ENCODE results near the gene MIR17HG.
"Not testable (repeated sequence)": the region's sequence is repeated elsewhere in the genome, so short reads cannot be mapped to it uniquely, and the experiment has no call there.

The MIR17HG gene

GRCh38 chr13:91351980-91352379 is 4.5 kb downstream of the MIR17HG start:
- TF ChIP-seq CTCF (conservative IDR thresholded peaks at IDR 0.05; ENCODE audit: low read depth, low read length), result no peak
- no peak for DNase-seq (ENCODE audit: low read depth)
- H3K4me3 ChIP-seq (ENCODE audit: low read depth, low read length), result no peak overlapping the region

GRCh38 chr13:91352891-91353290 is 5.4 kb downstream of the MIR17HG start:
- not testable (repeated sequence) for H3K4me3 ChIP-seq (ENCODE audit: low read depth, low read length); DNase-seq (ENCODE audit: low read depth)

GRCh38 chr13:91353494-91353893 is 6.0 kb downstream of the MIR17HG start:
- DNase-seq (ENCODE audit: low read depth), result no peak
- TF ChIP-seq CTCF (conservative IDR thresholded peaks at IDR 0.05; ENCODE audit: low read depth, low read length), result no peak
- H3K4me3 ChIP-seq (ENCODE audit: low read depth, low read length), result no peak overlapping the region

- no peak overlapping the region for H3K4me3 ChIP-seq (ENCODE audit: low read depth, low read length)
- DNase-seq (ENCODE audit: low read depth), result no peak
- TF ChIP-seq CTCF (conservative IDR thresholded peaks at IDR 0.05; ENCODE audit: low read depth, low read length), result no peak
Observed at GRCh38 chr13:91355099-91355825, 7.8 kb downstream of the MIR17HG start.

GRCh38 chr13:91355826-91356710 is 8.6 kb downstream of the MIR17HG start:
- no peak for DNase-seq (ENCODE audit: low read depth)
- no peak for TF ChIP-seq CTCF (conservative IDR thresholded peaks at IDR 0.05; ENCODE audit: low read depth, low read length)
- H3K4me3 ChIP-seq (ENCODE audit: low read depth, low read length), result no peak overlapping the region

- DNase-seq (ENCODE audit: low read depth), result no peak
- no peak overlapping the region for H3K4me3 ChIP-seq (ENCODE audit: low read depth, low read length)
- no peak for TF ChIP-seq CTCF (conservative IDR thresholded peaks at IDR 0.05; ENCODE audit: low read depth, low read length)
Observed at GRCh38 chr13:91356919-91357612, 9.6 kb downstream of the MIR17HG start.

Measured in choroid plexus epithelial cell (primary cell).